Stimulated activated effector memory CD8-positive, alpha-beta T cell treated with anti-CD3 and anti-CD28 coated beads, Interleukin-12 subunit alpha, Interleukin-12 subunit beta, amount 100 ng/mL, for 72 hours (primary cell): Measurements from ENCODE around the gene ZNF32.
A peak's percentile ranks its signal among the peaks of the same experiment; 100 is the strongest.
"Not testable (repeated sequence)": the region's sequence is repeated elsewhere in the genome, so short reads cannot be mapped to it uniquely, and the experiment has no call there.

ENCODE experiments used
- ATAC-seq: fragments of 150-1000 bp; cut with Tn5 transposase; 2 replicates; pipeline ENCODE4 v1.10.0; 2021
- DNase-seq, 2 donors: peaks; one replicate each; pipeline ENCODE4 v3.0.0; 2021 to 2022; ENCODE audit warnings: low spot score in 2 of 2
- H3K27ac Mint-ChIP-seq: one replicate; pipeline ENCODE4 v1.8.0; 2022; ENCODE audit warnings: mild to moderate bottlenecking, mixed read lengths
- H3K36me3 Mint-ChIP-seq: one replicate; pipeline ENCODE4 v1.8.0; 2022; ENCODE audit warnings: mild to moderate bottlenecking, mixed read lengths
- H3K4me1 Mint-ChIP-seq: one replicate; pipeline ENCODE4 v1.8.0; 2022; ENCODE audit warnings: mixed read lengths
- H3K4me3 Mint-ChIP-seq: one replicate; pipeline ENCODE4 v1.8.0; 2022; ENCODE audit warnings: mild to moderate bottlenecking, mixed read lengths
- H3K9me3 Mint-ChIP-seq: one replicate; pipeline ENCODE4 v1.8.0; 2022; ENCODE audit warnings: mixed read lengths

ZNF32 gene

GRCh38 chr10:43622038-43622437, 26.6 kb downstream of the ZNF32 start:
- Mint-ChIP-seq H3K4me1 (peaks cover 12% of the 10 kb centered on the region), H3K9me3 (peaks cover 13% of the 10 kb centered on the region), H3K4me3 (no peak overlapping the region), H3K27ac (no peak overlapping the region), H3K36me3 (no peaks in the 10 kb centered on the region)
- ATAC-seq (no peak), DNase-seq (no peak)

GRCh38 chr10:43619368-43619767, 29.3 kb downstream of the ZNF32 start:
- Mint-ChIP-seq H3K4me3 (no peak overlapping the region), H3K4me1 (peaks cover 12% of the 10 kb centered on the region), H3K36me3 (peaks cover 24% of the 10 kb centered on the region), H3K27ac (no peak overlapping the region), H3K9me3 (peaks cover 30% of the 10 kb centered on the region)
- DNase-seq (no peak), ATAC-seq (no peak)

- no peaks in the 10 kb centered on the region for H3K4me1 Mint-ChIP-seq
- ATAC-seq (no peak), DNase-seq (no peak)
- H3K36me3 Mint-ChIP-seq: peaks cover 49% of the 10 kb centered on the region
- H3K4me3 Mint-ChIP-seq: no peak overlapping the region
- H3K9me3 Mint-ChIP-seq: peaks cover 27% of the 10 kb centered on the region
- no peak overlapping the region for H3K27ac Mint-ChIP-seq
Observed at GRCh38 chr10:43616697-43617370, 31.8 kb downstream of the ZNF32 start.

- peaks cover 10% of the 10 kb centered on the region for H3K9me3 Mint-ChIP-seq
- no peak for DNase-seq
- ATAC-seq: no peak
- no peak overlapping the region for H3K27ac Mint-ChIP-seq
- no peak overlapping the region for H3K4me3 Mint-ChIP-seq
- H3K4me1 Mint-ChIP-seq: peaks cover 34% of the 10 kb centered on the region
- peaks cover 61% of the 10 kb centered on the region for H3K36me3 Mint-ChIP-seq
Observed at GRCh38 chr10:43610636-43611035, 38.0 kb downstream of the ZNF32 start.

DNA sequence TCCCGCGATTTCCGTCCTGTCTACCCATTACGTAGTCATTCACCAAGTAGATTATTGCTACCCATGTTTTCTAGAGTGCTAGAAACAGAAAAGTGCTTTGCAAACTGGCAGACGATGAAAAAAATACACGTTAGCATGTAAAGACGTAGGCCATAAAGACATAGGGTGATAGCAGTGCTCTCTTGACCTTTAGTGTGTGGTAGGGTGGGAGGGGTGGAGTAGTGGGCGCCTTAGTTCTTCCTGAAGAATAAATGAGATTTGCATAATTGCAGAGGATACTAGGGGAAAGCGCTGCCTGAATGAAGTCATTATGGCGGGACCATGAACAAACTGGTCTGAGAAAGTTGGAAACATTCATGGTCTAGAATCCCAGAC, 41.5 kb downstream of the ZNF32 start:
- peaks cover 28% of the 10 kb centered on the region for H3K36me3 Mint-ChIP-seq
- no peak for ATAC-seq
- peak overlapping the region; percentile 73 for H3K4me3 Mint-ChIP-seq
- peak overlapping the region; percentile 88 for H3K27ac Mint-ChIP-seq
- H3K9me3 Mint-ChIP-seq: peaks cover 4% of the 10 kb centered on the region
- peaks cover 34% of the 10 kb centered on the region for H3K4me1 Mint-ChIP-seq
- no peak for DNase-seq

DNA sequence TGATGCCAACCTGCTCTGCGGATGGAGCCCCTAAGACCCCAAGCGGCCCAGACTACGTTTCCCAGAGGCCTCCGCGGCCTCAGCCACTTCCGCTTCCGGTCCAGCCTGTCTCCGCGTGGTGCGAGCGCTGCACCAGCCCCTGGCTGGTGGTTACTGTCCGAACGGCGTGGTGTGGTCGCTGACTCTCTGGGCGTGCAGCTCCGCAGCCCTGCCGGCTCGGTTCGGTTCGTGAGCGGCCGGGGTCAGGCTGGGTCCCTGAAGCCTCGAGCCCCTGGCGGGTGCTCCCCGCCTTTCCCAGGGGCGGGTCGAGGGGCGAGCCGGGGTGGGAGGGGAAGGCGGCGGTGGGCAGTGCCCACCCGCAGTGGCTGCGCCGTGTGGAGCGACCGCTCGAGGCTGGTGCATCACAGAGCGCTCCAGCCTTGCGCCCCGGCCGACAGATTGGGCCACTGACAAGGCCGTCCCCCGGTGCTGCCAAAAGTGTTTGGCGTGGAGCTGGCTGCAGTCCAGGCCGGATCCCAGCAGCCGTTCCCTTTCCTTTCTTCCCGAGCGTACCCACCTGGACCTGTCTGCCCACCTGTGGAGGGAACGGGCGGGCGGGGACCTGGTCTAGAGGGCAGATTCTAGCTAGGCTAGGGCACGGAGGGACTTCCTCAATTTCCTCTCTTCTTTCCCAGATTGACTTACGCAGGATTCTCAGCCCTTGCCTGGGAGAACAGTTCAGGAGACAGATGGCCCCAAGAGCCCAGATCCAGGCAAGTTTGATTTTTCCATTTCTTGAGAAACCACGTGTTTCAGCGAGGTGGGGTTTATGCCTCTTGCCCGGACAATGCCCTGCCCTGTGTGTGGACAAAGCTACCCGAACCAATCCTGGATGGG, 42.1 kb downstream of the ZNF32 start, which contains the start of gene ZNF485:
ZNF485 (plus strand) TSS at position 116 of the 876 bp plus-strand sequence; CDS start at position 729, 613 bp downstream.
- DNase-seq: peak; percentile 33 to 80
- Mint-ChIP-seq H3K4me1 (peaks cover 34% of the 10 kb centered on the region), H3K36me3 (peaks cover 22% of the 10 kb centered on the region), H3K4me3 (peak within 1 kb of the TSS; percentile 73), H3K27ac (peak within 1 kb of the TSS; percentile 88), H3K9me3 (peaks cover 4% of the 10 kb centered on the region)
- ATAC-seq: peak; percentile 94

DNA sequence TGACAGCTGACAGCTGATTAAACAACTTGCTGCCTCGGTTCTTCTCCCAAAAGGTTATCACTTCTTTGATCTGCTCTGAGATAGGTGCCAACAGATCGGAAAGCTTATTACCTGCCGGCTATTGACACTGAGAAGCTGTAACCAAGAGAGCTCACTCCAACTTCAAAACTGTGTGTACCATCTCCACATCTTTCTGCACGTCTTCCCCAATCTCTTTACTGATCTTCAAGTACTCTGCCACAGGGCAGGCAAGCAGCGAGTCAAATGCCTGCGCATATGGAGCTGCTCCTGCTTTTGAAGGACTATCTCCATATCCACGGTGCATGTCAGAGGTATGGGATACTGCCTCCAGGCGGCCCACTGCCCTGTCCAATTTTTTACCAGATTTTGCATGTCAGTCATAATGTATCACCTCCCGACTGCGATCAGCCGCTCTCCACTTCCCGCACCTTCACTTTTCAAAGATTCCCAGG, 42.8 kb downstream of the ZNF32 start:
- Mint-ChIP-seq H3K9me3 (peaks cover 4% of the 10 kb centered on the region), H3K4me1 (peaks cover 34% of the 10 kb centered on the region), H3K36me3 (peaks cover 22% of the 10 kb centered on the region), H3K4me3 (peak overlapping the region; percentile 73), H3K27ac (peak overlapping the region; percentile 88)
- DNase-seq (no peak), ATAC-seq (no peak)

DNA sequence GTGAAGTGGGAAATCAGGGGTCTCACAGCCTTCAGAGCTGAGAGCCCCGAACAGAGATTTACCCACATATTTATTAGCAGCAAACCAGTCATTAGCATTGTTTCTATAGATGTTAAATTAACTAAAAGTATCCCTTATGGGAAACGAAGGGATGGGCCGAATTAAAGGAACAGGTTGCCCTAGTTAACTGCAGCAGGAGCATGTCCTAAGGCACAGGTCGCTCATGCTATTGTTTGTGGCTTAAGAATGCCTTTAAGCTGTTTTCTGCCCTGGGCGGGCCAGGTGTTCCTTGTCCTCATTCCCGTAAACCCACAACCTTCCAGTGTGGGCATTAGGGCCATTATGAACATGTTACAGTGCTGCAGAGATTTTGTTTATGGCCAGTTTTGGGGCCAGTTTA, 47.1 kb downstream of the ZNF32 start:
- not testable (repeated sequence) for H3K9me3 Mint-ChIP-seq, H3K36me3 Mint-ChIP-seq, ATAC-seq, DNase-seq, H3K27ac Mint-ChIP-seq, H3K4me3 Mint-ChIP-seq
- peaks cover 14% of the 10 kb centered on the region for H3K4me1 Mint-ChIP-seq

GRCh38 chr10:43599333-43599732, 49.3 kb downstream of the ZNF32 start:
- ATAC-seq (no peak), DNase-seq (no peak)
- Mint-ChIP-seq H3K27ac (no peak overlapping the region), H3K4me1 (peaks cover 29% of the 10 kb centered on the region), H3K36me3 (no peaks in the 10 kb centered on the region), H3K9me3 (no peaks in the 10 kb centered on the region), H3K4me3 (no peak overlapping the region)

DNA sequence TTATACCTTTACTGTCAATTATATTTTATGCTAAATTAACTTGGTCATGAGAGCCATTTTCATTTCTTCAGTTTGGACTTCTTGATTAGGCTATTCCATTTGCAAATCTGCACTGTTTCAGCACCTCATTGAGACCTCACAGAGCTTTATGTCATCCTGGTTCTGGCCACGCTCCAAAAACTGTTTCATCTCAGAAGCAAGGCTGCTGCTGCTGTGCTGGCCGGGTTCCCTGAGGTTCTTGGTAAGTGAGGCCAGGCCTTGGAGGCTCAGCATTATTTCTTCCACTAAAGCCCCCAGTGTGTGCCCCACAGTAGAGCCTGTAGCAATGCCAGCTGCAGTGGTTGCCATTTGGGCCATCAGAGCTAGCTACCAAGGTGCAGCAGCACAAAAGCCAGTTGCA, 50.2 kb downstream of the ZNF32 start:
- ATAC-seq: no peak
- DNase-seq: no peak
- H3K4me1 Mint-ChIP-seq: peaks cover 34% of the 10 kb centered on the region
- no peak overlapping the region for H3K27ac Mint-ChIP-seq
- no peak overlapping the region for H3K4me3 Mint-ChIP-seq
- no peaks in the 10 kb centered on the region for H3K36me3 Mint-ChIP-seq
- peaks cover 3% of the 10 kb centered on the region for H3K9me3 Mint-ChIP-seq

DNA sequence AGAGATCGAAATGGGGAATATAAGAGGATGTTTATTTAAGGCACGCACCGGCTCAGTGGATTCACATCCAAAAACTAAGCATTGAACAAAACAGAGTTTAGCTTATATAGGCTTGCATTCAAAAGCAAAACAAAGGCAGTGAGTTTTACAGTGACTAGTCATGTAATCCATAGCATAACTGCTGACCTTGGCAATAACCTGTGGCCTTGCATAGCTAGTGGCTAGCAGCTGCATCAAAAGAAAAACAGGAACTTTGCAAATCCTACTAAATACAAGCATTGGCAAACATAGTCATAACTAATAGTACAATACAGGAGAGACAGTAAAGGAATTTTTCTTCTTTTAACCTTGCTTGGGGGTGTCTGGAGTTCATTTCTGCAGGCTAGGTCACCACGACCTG, 52.1 kb downstream of the ZNF32 start:
- H3K36me3 Mint-ChIP-seq: no peaks in the 10 kb centered on the region
- H3K4me1 Mint-ChIP-seq: peaks cover 34% of the 10 kb centered on the region
- H3K9me3 Mint-ChIP-seq: peaks cover 7% of the 10 kb centered on the region
- H3K27ac Mint-ChIP-seq: no peak overlapping the region
- ATAC-seq: no peak
- DNase-seq: no peak
- H3K4me3 Mint-ChIP-seq: no peak overlapping the region

- Mint-ChIP-seq H3K27ac (no peak overlapping the region), H3K36me3 (no peaks in the 10 kb centered on the region), H3K4me1 (peaks cover 34% of the 10 kb centered on the region), H3K9me3 (peaks cover 7% of the 10 kb centered on the region), H3K4me3 (peak overlapping the region; percentile 35)
- DNase-seq: peak in 1 of 2 donors; percentile 57
- peak; percentile 84 for ATAC-seq
Observed at GRCh38 chr10:43595739-43596298, 52.9 kb downstream of the ZNF32 start.

GRCh38 chr10:43594944-43595589, 53.6 kb downstream of the ZNF32 start:
- Mint-ChIP-seq H3K4me1 (peaks cover 34% of the 10 kb centered on the region), H3K9me3 (peaks cover 7% of the 10 kb centered on the region), H3K4me3 (peak overlapping the region; percentile 35), H3K36me3 (no peaks in the 10 kb centered on the region), H3K27ac (no peak overlapping the region)
- DNase-seq (peak in 1 of 2 donors; percentile 59), ATAC-seq (peak; percentile 84)
